HG02852 (cell line): ENCODE data around the gene TTLL11.

Source experiments
- ATAC-seq: cut with Tn5 transposase; IDR thresholded peaks from one replicate; pipeline ENCODE4 v1.9.1; 2021; ENCODE audit warnings: mild to moderate bottlenecking, moderate library complexity; ENCODE audit not compliant: unreplicated experiment

Gene TTLL11

GRCh38 chr9:121820286-121821005 is 272.7 kb downstream of the TTLL11 start:
- ATAC-seq: no peak

- ATAC-seq: no peak
Measured at GRCh38 chr9:121819428-121820231, 273.5 kb downstream of the TTLL11 start.

GRCh38 chr9:121818841-121819427 is 274.2 kb downstream of the TTLL11 start:
- no peak for ATAC-seq

GRCh38 chr9:121818016-121818661 is 275.0 kb downstream of the TTLL11 start:
- no peak for ATAC-seq

GRCh38 chr9:121817476-121817875 is 275.6 kb downstream of the TTLL11 start:
- ATAC-seq: no peak

- no peak for ATAC-seq
Measured at GRCh38 chr9:121816845-121817450, 276.2 kb downstream of the TTLL11 start.

GRCh38 chr9:121816449-121816817 is 276.7 kb downstream of the TTLL11 start:
- ATAC-seq: no peak

GRCh38 chr9:121815546-121816448 is 277.3 kb downstream of the TTLL11 start:
- no peak for ATAC-seq

- ATAC-seq: no peak
Measured at GRCh38 chr9:121815084-121815483, 278.0 kb downstream of the TTLL11 start.

- ATAC-seq: no peak
Measured at GRCh38 chr9:121814594-121814993, 278.5 kb downstream of the TTLL11 start.

- ATAC-seq: no peak
Measured at GRCh38 chr9:121813519-121814210, 279.4 kb downstream of the TTLL11 start.

GRCh38 chr9:121812159-121812735 is 280.9 kb downstream of the TTLL11 start:
- no peak for ATAC-seq

GRCh38 chr9:121811751-121812150 is 281.4 kb downstream of the TTLL11 start:
- ATAC-seq: no peak

GRCh38 chr9:121811140-121811539 is 282.0 kb downstream of the TTLL11 start:
- ATAC-seq: no peak

GRCh38 chr9:121810489-121810888 is 282.6 kb downstream of the TTLL11 start:
- ATAC-seq: no peak

GRCh38 chr9:121809356-121810050 is 283.6 kb downstream of the TTLL11 start:
- ATAC-seq: no peak

- ATAC-seq: no peak
Measured at GRCh38 chr9:121808781-121809180, 284.3 kb downstream of the TTLL11 start.

GRCh38 chr9:121807823-121808278 is 285.3 kb downstream of the TTLL11 start:
- no peak for ATAC-seq
